Diencephalon (tissue), 1 donor: ENCODE results near the gene ITGB6. TPM values are rescaled to one million over a fixed set of nuclear protein-coding genes. Genes with fewer than 3 reads are reported as not detected.

Source experiments
- total RNA-seq: library from RNA; depleted of rRNA; stranded (reverse); fragments of >200 nt; gene quantifications from one replicate; pipeline ENCODE4 v1.2.3, GENCODE V29; 2014

Gene ITGB6
- total RNA-seq, result 0.92 TPM

GRCh38 chr2:160199683-160200389, at the start of gene ITGB6:
ITGB6 (minus strand) TSS chr2:160200272; CDS start chr2:160200063, 209 bp downstream.

GRCh38 chr2:160062292-160063005, 137.6 kb downstream of the ITGB6 start, which contains the start of gene PLA2R1:
PLA2R1 (minus strand) TSS chr2:160062615; CDS start chr2:160062403, 212 bp downstream.

Other genes with a start within 250 kb of the ITGB6 start
- 7.2 TPM for gene PLA2R1, start 137.7 kb downstream of the ITGB6 start, total RNA-seq